HG02759 (cell line): ENCODE results near the gene APOB.

ENCODE experiments used
- ATAC-seq: cut with Tn5 transposase; IDR thresholded peaks from one replicate; pipeline ENCODE4 v1.9.1; 2021; ENCODE audit warnings: mild to moderate bottlenecking, moderate library complexity; ENCODE audit not compliant: unreplicated experiment

APOB gene, protein sequence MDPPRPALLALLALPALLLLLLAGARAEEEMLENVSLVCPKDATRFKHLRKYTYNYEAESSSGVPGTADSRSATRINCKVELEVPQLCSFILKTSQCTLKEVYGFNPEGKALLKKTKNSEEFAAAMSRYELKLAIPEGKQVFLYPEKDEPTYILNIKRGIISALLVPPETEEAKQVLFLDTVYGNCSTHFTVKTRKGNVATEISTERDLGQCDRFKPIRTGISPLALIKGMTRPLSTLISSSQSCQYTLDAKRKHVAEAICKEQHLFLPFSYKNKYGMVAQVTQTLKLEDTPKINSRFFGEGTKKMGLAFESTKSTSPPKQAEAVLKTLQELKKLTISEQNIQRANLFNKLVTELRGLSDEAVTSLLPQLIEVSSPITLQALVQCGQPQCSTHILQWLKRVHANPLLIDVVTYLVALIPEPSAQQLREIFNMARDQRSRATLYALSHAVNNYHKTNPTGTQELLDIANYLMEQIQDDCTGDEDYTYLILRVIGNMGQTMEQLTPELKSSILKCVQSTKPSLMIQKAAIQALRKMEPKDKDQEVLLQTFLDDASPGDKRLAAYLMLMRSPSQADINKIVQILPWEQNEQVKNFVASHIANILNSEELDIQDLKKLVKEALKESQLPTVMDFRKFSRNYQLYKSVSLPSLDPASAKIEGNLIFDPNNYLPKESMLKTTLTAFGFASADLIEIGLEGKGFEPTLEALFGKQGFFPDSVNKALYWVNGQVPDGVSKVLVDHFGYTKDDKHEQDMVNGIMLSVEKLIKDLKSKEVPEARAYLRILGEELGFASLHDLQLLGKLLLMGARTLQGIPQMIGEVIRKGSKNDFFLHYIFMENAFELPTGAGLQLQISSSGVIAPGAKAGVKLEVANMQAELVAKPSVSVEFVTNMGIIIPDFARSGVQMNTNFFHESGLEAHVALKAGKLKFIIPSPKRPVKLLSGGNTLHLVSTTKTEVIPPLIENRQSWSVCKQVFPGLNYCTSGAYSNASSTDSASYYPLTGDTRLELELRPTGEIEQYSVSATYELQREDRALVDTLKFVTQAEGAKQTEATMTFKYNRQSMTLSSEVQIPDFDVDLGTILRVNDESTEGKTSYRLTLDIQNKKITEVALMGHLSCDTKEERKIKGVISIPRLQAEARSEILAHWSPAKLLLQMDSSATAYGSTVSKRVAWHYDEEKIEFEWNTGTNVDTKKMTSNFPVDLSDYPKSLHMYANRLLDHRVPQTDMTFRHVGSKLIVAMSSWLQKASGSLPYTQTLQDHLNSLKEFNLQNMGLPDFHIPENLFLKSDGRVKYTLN (N-terminal part only)

DNA sequence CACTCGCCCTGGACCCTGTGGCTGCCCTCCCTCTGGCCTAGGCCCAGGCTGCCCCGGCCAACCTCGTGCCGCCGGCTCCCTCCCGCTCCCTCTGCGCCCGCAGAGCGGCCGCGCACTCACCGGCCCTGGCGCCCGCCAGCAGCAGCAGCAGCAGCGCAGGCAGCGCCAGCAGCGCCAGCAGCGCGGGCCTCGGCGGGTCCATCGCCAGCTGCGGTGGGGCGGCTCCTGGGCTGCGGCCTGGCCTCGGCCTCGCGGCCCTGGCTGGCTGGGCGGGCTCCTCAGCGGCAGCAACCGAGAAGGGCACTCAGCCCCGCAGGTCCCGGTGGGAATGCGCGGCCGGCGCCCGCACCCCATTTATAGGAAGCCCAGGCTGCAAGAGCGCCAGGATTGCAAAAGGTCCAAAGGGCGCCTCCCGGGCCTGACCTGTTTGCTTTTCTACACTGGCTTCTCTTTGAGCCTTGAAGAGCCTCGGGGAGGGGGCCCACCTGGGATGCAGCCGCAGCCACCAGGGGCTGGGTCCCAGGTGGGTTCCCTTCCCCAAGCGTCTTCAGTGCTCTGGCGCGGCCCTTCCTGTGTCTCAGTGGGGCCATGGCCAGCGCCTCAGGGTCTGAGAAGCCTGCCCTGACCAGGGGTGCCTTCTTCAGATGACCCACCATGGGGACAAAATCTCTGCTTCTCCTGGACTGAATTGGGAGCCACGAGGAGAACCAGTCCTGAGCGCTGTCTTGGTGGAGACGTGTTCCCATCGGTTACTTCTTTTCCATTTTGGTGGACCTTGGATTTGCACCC, at the start of gene APOB:
Gene APOB (minus strand): TSS at position 330 of the 789 bp plus-strand sequence. CDS start 128 bp downstream, at position 202.
- ATAC-seq = peak; percentile 26

DNA sequence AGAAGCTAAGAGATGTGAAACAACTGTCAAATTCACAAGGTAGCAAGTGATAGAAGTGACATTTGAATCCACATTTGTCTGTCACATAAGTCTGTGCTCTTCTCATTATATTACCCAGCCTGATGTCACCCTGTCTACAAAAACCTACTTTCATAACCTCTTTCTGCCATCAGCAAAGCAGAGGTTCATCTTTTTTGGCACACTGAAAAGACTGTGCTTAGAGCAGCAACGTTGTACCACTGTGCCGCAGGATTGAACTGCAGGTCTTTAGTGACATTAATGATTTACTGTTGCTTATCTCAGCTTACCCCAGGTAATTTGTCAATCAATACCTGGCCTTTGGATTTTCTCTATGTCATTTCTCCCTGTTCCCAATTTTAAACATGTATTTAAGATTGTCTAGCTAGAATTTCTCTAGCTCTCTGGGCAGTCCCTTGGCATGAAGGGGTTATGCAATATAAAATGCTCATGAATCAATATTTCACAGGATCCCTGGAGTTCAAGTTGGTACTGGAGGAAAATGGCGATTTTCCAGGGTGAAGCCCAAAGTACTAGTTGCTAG, 48.5 kb upstream of the APOB start:
- no peak for ATAC-seq

- no peak for ATAC-seq
Measured at GRCh38 chr2:21084401-21084800, 40.5 kb upstream of the APOB start.

GRCh38 chr2:21083482-21083881, 39.6 kb upstream of the APOB start:
- ATAC-seq = no peak

GRCh38 chr2:21078296-21078695, 34.4 kb upstream of the APOB start:
- no peak for ATAC-seq

DNA sequence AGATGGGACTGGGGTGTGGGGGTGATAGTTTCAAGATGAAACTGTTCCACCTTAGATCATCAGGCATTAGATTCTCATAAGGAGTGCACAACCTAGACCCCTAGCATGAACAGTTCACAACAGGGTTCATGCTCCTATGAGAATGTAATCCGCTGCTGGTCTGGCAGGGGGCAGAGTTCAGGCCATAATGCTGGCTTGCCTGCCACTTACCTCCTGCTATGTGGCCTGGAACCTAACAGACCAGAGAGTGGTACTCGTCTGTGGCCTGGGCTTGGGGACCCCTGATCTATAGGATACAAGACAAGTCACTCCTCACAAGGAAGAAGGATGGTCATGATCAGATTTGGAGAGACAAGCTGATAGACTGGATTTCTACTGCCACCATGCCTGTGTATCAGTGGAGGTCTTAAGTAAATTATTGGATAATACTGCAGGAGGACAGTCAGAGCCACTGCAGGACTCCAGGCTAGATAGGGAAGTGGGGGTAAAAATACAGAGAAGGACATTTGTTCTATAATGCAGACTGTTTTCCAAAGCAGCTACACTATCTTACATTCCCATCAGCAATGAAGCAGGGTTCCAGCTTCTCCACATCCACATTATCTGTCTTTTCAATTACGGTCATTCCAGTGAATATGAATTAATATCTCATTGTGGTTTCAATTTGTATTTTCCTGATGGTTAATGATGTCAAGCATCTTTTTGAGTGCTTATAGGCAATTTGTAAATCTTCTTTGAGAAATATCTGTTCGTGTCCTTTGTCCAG, 28.8 kb upstream of the APOB start:
- no peak for ATAC-seq

DNA sequence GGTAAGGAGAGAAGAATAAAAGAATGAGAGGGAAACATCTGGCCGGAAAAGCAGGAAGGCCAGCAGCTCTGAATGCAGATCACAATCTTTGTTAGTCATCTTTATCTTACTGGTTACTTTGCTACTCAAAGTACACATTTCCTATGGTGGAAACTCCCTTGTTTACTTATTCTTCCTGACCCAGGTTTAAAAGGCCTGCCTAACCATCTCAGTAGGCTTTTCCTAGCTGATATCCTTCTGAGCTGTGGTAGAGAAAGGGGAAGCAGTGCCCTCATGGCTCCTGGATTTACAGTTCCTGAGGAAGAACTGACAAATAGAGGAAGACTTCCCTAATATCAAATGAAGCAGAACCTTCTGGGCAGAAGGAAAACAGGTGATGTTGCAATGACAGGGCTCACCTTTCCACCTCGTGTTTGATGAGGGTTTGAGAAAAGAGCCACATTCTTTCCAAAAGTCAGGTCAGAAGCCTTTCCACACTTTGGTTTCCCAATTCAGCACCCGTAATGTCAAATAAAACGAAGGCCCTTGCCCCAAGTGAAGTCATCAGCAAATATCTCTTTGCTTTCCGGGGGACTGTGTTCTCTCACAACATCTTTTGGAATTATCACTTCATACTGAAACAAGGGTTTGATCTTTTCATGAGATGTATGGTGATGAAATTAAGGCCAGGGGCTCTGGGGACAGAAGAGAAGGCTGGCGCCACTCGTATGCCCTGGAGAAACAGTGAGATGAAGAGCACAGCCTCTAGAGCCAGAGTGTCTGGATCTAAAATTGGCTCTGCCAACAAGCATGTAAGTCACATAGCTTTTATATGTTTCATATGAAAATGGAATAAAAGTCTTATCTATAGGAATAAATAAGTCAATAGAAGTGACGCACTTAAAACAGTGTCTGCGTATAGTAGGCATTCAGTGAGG, 26.7 kb upstream of the APOB start:
- no peak for ATAC-seq

DNA sequence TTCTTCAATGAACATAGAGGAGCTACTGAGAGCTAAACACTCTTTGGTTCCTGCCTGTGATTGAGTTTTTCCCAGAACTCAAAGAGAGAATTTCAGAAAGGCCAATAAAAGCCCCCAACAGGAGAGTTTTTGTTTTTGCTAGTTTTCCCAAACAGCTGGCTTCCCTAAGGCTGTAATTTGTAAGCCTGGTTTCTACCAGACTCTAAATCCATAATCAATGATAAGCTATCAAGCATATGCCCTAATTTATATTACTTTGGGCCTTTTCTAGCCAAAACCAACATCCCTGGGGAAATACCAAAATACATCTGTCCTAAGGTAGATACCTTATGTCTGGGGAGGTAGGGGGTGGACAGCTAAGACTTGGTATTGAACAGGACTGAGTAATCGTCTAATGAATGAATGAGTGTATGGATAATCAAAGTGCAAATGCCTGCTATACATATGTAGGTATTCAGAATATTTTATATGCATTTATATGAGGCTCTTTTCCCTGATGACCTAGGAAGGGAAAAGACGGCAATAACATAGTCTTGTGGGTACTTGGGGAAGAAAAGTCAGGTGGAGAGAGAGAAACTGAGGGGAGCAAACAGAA, 26.0 kb upstream of the APOB start:
- no peak for ATAC-seq

GRCh38 chr2:21067859-21068537, 24.1 kb upstream of the APOB start:
- ATAC-seq = no peak

- no peak for ATAC-seq
Measured at GRCh38 chr2:21067125-21067524, 23.3 kb upstream of the APOB start.

GRCh38 chr2:21059885-21060610, 16.2 kb upstream of the APOB start:
- ATAC-seq = no peak

- no peak for ATAC-seq
Measured at GRCh38 chr2:21057097-21057496, 13.2 kb upstream of the APOB start.

DNA sequence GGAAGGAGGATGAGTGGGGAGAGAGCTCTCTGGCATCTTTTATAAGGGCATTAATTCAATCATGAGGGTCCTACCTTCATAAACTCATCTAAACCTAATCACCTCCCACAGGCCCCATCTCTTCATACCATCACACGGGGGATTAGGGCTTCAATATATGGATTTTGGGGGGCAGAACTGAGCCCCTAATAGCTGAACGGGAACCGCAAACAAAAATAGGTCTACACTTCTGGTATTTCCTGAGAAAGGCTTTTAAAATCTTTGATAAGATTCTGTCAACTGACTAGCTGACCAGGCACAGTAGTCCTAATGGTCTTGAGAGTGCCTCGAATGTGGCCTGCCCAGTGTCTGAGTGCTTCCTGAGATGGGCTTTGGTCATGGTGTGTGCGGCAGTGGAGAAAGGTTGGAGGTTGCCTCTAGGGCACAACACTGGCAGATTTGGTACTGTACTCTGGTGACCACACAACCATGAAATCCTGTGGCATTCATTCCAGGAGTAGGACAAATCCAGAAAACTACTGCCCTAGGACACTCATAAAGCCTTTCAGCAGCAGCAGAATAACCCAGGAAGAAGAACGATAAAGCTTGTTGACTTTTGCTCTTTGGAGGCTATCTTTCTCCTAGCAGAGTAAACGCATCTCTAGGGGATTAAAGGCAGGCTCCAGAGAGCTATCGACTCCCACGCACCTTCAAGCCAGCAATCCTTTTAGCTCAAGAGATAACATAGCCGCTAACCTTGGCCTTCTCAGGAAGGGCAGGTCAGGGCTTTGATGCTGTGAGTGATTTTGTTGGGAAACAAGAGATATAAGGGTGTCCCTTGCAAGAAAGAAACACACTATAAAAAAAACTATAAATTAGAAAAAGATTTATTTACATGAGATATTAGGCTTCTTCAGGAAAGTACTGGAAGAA, 12.3 kb upstream of the APOB start:
- ATAC-seq = no peak

GRCh38 chr2:21055451-21055850, 11.6 kb upstream of the APOB start:
- no peak for ATAC-seq

DNA sequence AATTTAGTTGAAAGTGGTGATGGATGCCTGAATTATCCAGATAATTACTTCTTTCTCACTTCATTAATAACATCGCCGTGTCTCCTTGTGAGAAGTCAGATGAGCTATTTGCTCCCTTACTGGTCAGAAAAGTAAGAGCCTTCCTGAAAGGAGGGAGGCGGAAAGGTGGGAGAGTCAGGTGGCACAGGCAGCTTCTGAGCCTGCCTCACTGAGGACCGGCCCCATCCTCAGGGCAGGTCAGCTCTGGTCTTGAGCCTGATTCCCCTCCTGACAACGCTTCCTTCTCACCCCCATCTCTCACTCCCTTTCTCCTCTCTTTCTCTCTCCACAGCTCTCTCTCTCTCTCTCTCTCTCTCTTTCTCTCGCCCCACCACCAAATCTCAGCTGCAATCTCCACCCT, 10.1 kb upstream of the APOB start:
- ATAC-seq = no peak

DNA sequence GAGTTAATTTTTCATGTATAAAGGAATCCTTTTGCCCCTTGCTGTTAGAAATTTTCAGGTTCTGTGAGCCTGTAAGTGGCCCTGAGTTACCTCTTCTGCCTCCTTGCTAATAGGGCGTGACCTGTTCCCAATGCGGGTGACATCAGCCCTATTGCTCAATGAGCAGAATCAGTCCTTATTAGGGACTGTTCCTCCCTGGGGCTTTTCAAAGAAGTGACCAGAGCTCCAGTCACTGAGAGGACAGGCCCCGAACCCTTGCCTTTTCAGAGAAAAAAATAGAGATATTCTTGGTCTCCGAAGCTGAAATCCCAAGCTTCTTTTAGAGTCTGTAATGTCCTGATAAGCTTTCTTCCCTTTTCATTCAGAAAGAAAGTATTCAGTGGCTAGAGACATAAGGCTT, 8.2 kb upstream of the APOB start:
- ATAC-seq = no peak
